Psoas muscle (tissue), 8 donors: ENCODE measurements around the gene WDR18. TPM values are rescaled to one million over a fixed set of nuclear protein-coding genes. Genes with fewer than 3 reads are reported as not detected.

Experiments
- ATAC-seq, 4 donors: fragments of 200-7000 bp; cut with Tn5 transposase; one replicate each; pipeline ENCODE4 v1.9.1; 2020; ENCODE audit warnings: moderate library complexity in 3 of 4, mild to moderate bottlenecking in 2 of 4
- DNase-seq, 2 donors: peaks; one replicate each; pipeline ENCODE4 v3.0.0-alpha.2; 2020
- H3K27ac ChIP-seq: fragments of 200-600 bp; one replicate; pipeline ENCODE4 v1.8.0; 2022
- H3K27me3 ChIP-seq, 3 donors: fragments of 200-600 bp in 1 of 3; one replicate each; pipeline versions ENCODE4 v1.6.1 to v1.8.0; 2013 to 2022; ENCODE audit warnings: low read length in 2 of 3, mild to moderate bottlenecking in 2 of 3, moderate library complexity in 1 of 3; ENCODE audit not compliant: insufficient read depth in 3 of 3
- H3K36me3 ChIP-seq, 2 donors: fragments of 200-600 bp in 1 of 2; one replicate each; pipeline versions ENCODE4 v1.6.1 to v1.8.0; 2013 to 2022; ENCODE audit warnings: low read depth in 1 of 2, mild to moderate bottlenecking in 1 of 2, moderate library complexity in 1 of 2; ENCODE audit not compliant: insufficient read depth in 1 of 2
- H3K4me1 ChIP-seq: fragments of 200-600 bp; one replicate; pipeline ENCODE4 v1.8.0; 2022
- H3K4me3 ChIP-seq: fragments of 200-600 bp; one replicate; pipeline ENCODE4 v1.8.0; 2022; ENCODE audit warnings: mild to moderate bottlenecking
- H3K9me3 ChIP-seq: fragments of 200-600 bp; one replicate; pipeline ENCODE4 v1.8.0; 2022
- WGBS, 3 donors: extraction: QIAGEN DNeasy Blood & Tissue Kit; methylation state at CpG; one replicate each; pipeline versions ENCODE4 v1.1.6 to v1.1.7; 2013; 5-methylcytosine and 5-hydroxymethylcytosine counted together
- intact Hi-C, 2 donors: fragments of 100-400 bp; cut with DNase I; formaldehyde crosslinking; loops; one replicate each; pipeline versions ENCODE4 v1.11.0 to v1.14.2; 2022
- polyA plus RNA-seq, 3 donors: library from polyadenylated mRNA; stranded (reverse); fragments of 200-250 nt; gene quantifications; one replicate each; pipeline ENCODE4 v1.2.3, GENCODE V29; 2013
- total RNA-seq, 4 donors: library from RNA; stranded (reverse); fragmentation: NEBNext Ultra II Directional in 2 of 4; extraction: Animal tissue kit (Norgen Biotek cat#: 25700) in 2 of 4; gene quantifications; one replicate each; pipeline versions ENCODE4 v1.2.1 to v1.2.4, GENCODE V29; 2021 to 2023
- TF ChIP-seq, protein P1 (sequence below): fragments of 200-600 bp; IDR thresholded peaks from one replicate; pipeline ENCODE4 v1.8.0; 2022; ENCODE audit warnings: antibody characterized with exemption
- donor health status: healthy with polysubstance abuse.
- donor health status: DM: no; HTN: no; CAD: no; lungs with moderate emphysema.
- donor health status: Bipolar disorder and iron deficiency.
- donor health status: healthy.
- donor health status: DM: yes; HTN: yes; CAD: no.
- donor health status: DM: no; HTN: no; CAD: no.
- donor health status: DM: no; HTN: no; CAD: no.
- donor health status: DM: yes; HTN: yes; CAD: no.

The WDR18 gene
- total and polyA plus RNA-seq, 7 donors = 17.4 to 77.9 (median 28.0) TPM

GRCh38 chr19:990119-990571 is 6.0 kb downstream of the WDR18 start:
- Histone ChIP-seq H3K9me3 (no peaks in the 10 kb centered on the region), H3K4me3 (no peak overlapping the region), H3K4me1 (no peaks in the 10 kb centered on the region), H3K27ac (no peak overlapping the region), H3K27me3 (no peaks in the 10 kb centered on the region), H3K36me3 (peaks cover 3 to 61% of the 10 kb centered on the region in 2 donors)
- intact Hi-C loops = no loop called here
- DNase-seq (no peak), ATAC-seq (no peak)
- 69 to 78% (median 74%) methylated on average over 26 to 27 of the region's 27 CpGs for WGBS, 3 donors
- TF ChIP-seq, protein P1, sequence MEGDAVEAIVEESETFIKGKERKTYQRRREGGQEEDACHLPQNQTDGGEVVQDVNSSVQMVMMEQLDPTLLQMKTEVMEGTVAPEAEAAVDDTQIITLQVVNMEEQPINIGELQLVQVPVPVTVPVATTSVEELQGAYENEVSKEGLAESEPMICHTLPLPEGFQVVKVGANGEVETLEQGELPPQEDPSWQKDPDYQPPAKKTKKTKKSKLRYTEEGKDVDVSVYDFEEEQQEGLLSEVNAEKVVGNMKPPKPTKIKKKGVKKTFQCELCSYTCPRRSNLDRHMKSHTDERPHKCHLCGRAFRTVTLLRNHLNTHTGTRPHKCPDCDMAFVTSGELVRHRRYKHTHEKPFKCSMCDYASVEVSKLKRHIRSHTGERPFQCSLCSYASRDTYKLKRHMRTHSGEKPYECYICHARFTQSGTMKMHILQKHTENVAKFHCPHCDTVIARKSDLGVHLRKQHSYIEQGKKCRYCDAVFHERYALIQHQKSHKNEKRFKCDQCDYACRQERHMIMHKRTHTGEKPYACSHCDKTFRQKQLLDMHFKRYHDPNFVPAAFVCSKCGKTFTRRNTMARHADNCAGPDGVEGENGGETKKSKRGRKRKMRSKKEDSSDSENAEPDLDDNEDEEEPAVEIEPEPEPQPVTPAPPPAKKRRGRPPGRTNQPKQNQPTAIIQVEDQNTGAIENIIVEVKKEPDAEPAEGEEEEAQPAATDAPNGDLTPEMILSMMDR = no peak

DNA sequence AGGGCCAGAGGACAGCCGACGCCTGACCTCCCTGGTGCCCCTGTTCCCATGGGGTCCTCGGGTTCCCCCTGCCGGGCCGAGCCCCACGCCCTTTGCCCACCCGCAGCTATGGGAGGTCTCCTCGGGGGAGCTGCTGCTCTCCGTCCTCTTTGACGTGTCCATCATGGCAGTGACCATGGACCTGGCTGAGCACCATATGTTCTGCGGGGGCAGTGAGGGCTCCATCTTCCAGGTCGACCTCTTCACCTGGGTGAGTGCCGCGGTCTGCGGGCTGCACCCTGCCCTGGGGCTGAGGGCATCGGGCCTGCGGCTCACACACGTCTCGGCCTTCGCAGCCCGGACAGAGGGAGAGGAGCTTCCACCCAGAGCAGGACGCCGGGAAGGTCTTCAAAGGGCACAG is 6.6 kb downstream of the WDR18 start:
- Histone ChIP-seq H3K9me3 (no peaks in the 10 kb centered on the region), H3K36me3 (peaks cover 3 to 60% of the 10 kb centered on the region in 2 donors), H3K27ac (no peak overlapping the region), H3K4me1 (no peaks in the 10 kb centered on the region), H3K4me3 (no peak overlapping the region), H3K27me3 (peaks cover 0 to 4% (median 0%) of the 10 kb centered on the region in 3 donors)
- TF ChIP-seq, protein P1 = no peak
- peak in 1 of 2 donors; percentile 57 for DNase-seq
- no peak for ATAC-seq
- intact Hi-C loops = no loop called here
- 92 to 93% (median 92%) methylated on average over 23 of the region's 23 CpGs for WGBS, 3 donors

- DNase-seq = peak; percentile 57 to 87
- Histone ChIP-seq H3K4me3 (no peak overlapping the region), H3K27ac (no peak overlapping the region), H3K9me3 (no peaks in the 10 kb centered on the region), H3K36me3 (peaks cover 3 to 54% of the 10 kb centered on the region in 2 donors), H3K27me3 (peaks cover 0 to 10% (median 0%) of the 10 kb centered on the region in 3 donors), H3K4me1 (no peaks in the 10 kb centered on the region)
- peak; percentile 37 to 84 (median 72) for ATAC-seq
- WGBS, 3 donors = 85 to 90% (median 90%) methylated on average over 22 to 43 of the region's 47 CpGs
- intact Hi-C loops = no loop called here
- TF ChIP-seq, protein P1 = no peak
Measured at GRCh38 chr19:991174-991931, 7.2 kb downstream of the WDR18 start.

- 92 to 95% (median 93%) methylated on average over 33 to 42 of the region's 42 CpGs for WGBS, 3 donors
- ATAC-seq (no peak), DNase-seq (no peak)
- Histone ChIP-seq H3K36me3 (peaks cover 3 to 47% of the 10 kb centered on the region in 2 donors), H3K27ac (no peak overlapping the region), H3K9me3 (no peaks in the 10 kb centered on the region), H3K4me1 (no peaks in the 10 kb centered on the region), H3K27me3 (peaks cover 0 to 18% (median 0%) of the 10 kb centered on the region in 3 donors), H3K4me3 (no peak overlapping the region)
- intact Hi-C loops = no loop called here
- TF ChIP-seq, protein P1 = no peak
Measured at GRCh38 chr19:991932-992669, 8.0 kb downstream of the WDR18 start.
